ENCODE measurements around the gene BICRAL.
"Not testable (repeated sequence)": the region's sequence is repeated elsewhere in the genome, so short reads cannot be mapped to it uniquely, and the experiment has no call there.

Gene BICRAL

DNA sequence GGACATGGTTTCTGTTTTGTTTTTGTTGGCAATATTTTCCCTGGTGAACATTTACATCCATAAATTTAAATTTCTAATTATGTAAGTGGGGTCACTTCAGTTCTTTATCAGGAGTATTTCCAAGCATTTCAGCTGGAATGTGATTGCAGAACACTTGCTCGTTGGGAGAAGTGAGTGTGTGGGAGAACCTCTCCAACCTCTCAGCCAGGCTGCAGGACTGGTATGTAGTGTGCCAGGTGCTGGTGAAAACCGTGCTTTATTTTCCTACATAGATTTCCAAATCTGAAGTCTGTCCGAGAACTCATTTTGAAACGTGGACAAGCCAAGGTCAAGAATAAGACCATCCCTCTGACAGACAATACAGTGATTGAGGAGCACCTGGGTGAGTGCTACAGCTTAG is 103.8 kb downstream of the BICRAL start:
- no peak for DNase-seq (ENCODE audit: low spot score)
- no peak for TF ChIP-seq CTCF (IDR thresholded peaks at IDR 0.05; ENCODE audit: extremely low read depth, missing control alignments)

- DNase-seq (ENCODE audit: low spot score) = not testable (repeated sequence)
These were observed 106.3 kb downstream of the BICRAL start for GRCh38 chr6:42888201-42888600.

GRCh38 chr6:42889815-42890214 is 108.0 kb downstream of the BICRAL start:
- no peak for TF ChIP-seq CTCF (IDR thresholded peaks at IDR 0.05; ENCODE audit: extremely low read depth, missing control alignments)
- no peak for DNase-seq (ENCODE audit: low spot score)

- no peak for TF ChIP-seq CTCF (IDR thresholded peaks at IDR 0.05; ENCODE audit: extremely low read depth, missing control alignments)
- DNase-seq (ENCODE audit: low spot score) = peak; percentile 92
These were observed 108.7 kb downstream of the BICRAL start for GRCh38 chr6:42890311-42891198.

DNA sequence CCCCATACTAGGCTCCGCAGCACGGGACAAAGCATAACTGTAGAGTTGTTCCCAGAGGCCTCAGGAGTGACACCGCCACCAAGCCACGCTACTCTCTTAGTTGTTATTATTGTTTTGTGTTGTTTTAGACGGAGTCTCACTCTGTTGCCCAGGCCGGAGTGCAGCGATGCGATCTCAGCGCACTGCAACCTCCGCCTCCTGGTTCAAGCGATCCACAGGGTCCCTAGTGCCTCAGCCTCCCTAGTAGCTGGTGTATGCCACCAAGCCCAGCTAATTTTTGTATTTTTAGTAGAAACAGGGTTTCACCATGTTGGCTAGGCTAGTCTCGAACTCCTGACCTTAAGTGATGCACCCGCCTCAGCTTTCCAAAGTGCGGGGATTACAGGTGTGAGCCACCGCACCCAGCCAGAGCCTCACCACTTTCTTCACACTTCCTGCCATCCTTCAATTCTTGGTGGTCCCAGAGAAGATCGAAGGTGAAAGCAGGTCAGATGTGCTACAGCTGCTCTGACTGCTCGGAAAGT is 109.4 kb downstream of the BICRAL start:
- DNase-seq (ENCODE audit: low spot score) = no peak
- TF ChIP-seq CTCF (IDR thresholded peaks at IDR 0.05; ENCODE audit: extremely low read depth, missing control alignments) = no peak

DNA sequence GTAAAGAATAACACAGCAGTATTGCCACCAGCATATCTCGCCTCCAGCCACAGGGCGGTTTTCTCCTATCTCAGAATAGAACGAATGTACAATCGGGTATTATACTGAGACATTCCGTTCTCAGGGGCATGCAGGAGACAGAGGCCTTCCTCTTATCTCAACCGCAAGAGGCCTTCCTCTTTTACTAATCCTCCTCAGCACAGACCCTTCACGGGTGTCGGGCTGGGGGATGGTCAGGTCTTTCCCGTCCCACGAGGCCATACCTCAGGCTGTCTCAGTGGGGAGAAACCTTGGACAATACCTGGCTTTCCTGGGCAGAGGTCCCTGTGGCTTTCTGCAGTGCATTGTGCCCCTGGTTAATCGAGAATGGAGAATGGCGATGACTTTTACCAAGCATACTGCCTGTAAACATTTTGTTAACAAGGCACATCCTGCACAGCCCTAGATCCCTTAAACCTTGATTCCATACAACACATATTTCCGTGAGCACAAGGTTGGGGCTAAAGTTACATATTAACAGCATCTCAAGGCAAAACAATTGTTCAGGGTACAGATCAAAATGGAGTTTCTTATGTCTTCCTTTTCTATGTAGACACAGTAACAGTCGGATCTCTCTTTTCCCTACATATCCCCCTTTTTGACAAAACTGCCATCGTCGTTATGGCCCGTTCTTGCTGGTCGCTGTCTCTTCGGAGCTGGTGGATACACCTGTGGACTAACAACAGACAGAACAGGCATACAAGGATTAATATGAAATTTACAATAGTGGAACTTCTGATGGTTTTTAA is 112.4 kb downstream of the BICRAL start:
- not testable (repeated sequence) for DNase-seq (ENCODE audit: low spot score)

GRCh38 chr6:42896178-42896719 is 114.4 kb downstream of the BICRAL start:
- no peak for TF ChIP-seq CTCF (IDR thresholded peaks at IDR 0.05; ENCODE audit: extremely low read depth, missing control alignments)
- DNase-seq (ENCODE audit: low spot score) = no peak

- no peak for DNase-seq (ENCODE audit: low spot score)
- peak; percentile 43 for TF ChIP-seq CTCF (IDR thresholded peaks at IDR 0.05; ENCODE audit: extremely low read depth, missing control alignments)
These were observed 117.1 kb downstream of the BICRAL start for GRCh38 chr6:42898891-42899361.
